DLD1 (cell line): ENCODE measurements around the gene RAMACL.

Source experiments
- in situ Hi-C: cut with HindIII; loops from 2 replicates; pipeline ENCODE4 v1.10.0; 2017; ENCODE audit warnings: low sequenced_read_pairs

RAMACL gene

GRCh38 chr6:166618866-166619761 is 32.6 kb upstream of the RAMACL start:
- in situ Hi-C loops, result no loop called here

GRCh38 chr6:166618251-166618650 is 31.8 kb upstream of the RAMACL start:
- in situ Hi-C loops, result no loop called here

- in situ Hi-C loops, result no loop called here
Observed at GRCh38 chr6:166617359-166617758, 30.9 kb upstream of the RAMACL start.

- in situ Hi-C loops, result no loop called here
Observed at GRCh38 chr6:166616261-166617238, 30.1 kb upstream of the RAMACL start.

GRCh38 chr6:166615059-166615770 is 28.7 kb upstream of the RAMACL start:
- in situ Hi-C loops, result no loop called here

GRCh38 chr6:166614589-166614988 is 28.1 kb upstream of the RAMACL start:
- in situ Hi-C loops, result no loop called here

GRCh38 chr6:166614171-166614583 is 27.7 kb upstream of the RAMACL start:
- in situ Hi-C loops, result no loop called here

GRCh38 chr6:166613027-166613426 is 26.5 kb upstream of the RAMACL start:
- in situ Hi-C loops, result no loop called here

GRCh38 chr6:166612471-166612881 is 26.0 kb upstream of the RAMACL start:
- in situ Hi-C loops, result no loop called here

- in situ Hi-C loops, result no loop called here
Observed at GRCh38 chr6:166611631-166612030, 25.2 kb upstream of the RAMACL start.

- in situ Hi-C loops, result no loop called here
Observed at GRCh38 chr6:166610069-166610468, 23.6 kb upstream of the RAMACL start.

- in situ Hi-C loops, result no loop called here
Observed at GRCh38 chr6:166608774-166609173, 22.3 kb upstream of the RAMACL start.

GRCh38 chr6:166605752-166606151 is 19.3 kb upstream of the RAMACL start:
- in situ Hi-C loops, result no loop called here

GRCh38 chr6:166604911-166605310 is 18.4 kb upstream of the RAMACL start:
- in situ Hi-C loops, result no loop called here

- in situ Hi-C loops, result no loop called here
Observed at GRCh38 chr6:166604328-166604727, 17.9 kb upstream of the RAMACL start.

- in situ Hi-C loops, result no loop called here
Observed at GRCh38 chr6:166603043-166603690, 16.7 kb upstream of the RAMACL start.

- in situ Hi-C loops, result no loop called here
Observed at GRCh38 chr6:166601956-166602355, 15.5 kb upstream of the RAMACL start.

- in situ Hi-C loops, result no loop called here
Observed at GRCh38 chr6:166600931-166601330, 14.5 kb upstream of the RAMACL start.

GRCh38 chr6:166599205-166599604 is 12.7 kb upstream of the RAMACL start:
- in situ Hi-C loops, result no loop called here

- in situ Hi-C loops, result no loop called here
Observed at GRCh38 chr6:166598441-166599138, 12.1 kb upstream of the RAMACL start.
